Dermis lymphatic vessel endothelial cell (primary cell): ENCODE measurements around the gene TRAFD1. TPM values are rescaled to one million over a fixed set of nuclear protein-coding genes. Genes with fewer than 3 reads are reported as not detected.

ENCODE experiments used
- total RNA-seq: library from RNA; depleted of rRNA; stranded (reverse); fragments of >200 nt; gene quantifications from 2 replicates; pipeline ENCODE4 v1.2.1, GENCODE V29; 2014

Gene TRAFD1
- total RNA-seq: 30.6 and 34.3 TPM in 2 replicates

GRCh38 chr12:112125250-112125999 is at the start of gene TRAFD1:
TRAFD1 (plus strand) TSS chr12:112125560; CDS start chr12:112130523, 4,963 bp downstream.

GRCh38 chr12:112108202-112109079 is 16.9 kb upstream of the TRAFD1 start, which contains the start of gene NAA25:
NAA25 (minus strand) TSS chr12:112108783; CDS start chr12:112108773, 10 bp downstream.

Other genes with a start within 250 kb of the TRAFD1 start
- 3.5 and 3.8 TPM in 2 replicates for gene TMEM116, start 112.4 kb upstream of the TRAFD1 start, total RNA-seq
- gene ERP29, start 112.1 kb upstream of the TRAFD1 start, total RNA-seq: 95.9 and 100 TPM in 2 replicates
- 11.2 and 19.3 TPM in 2 replicates for gene NAA25, start 16.8 kb upstream of the TRAFD1 start, total RNA-seq